SH-SY5Y (cell line): ENCODE results near the gene UGT1A10.

Experiments
- GATA2 ChIP-seq: IDR thresholded peaks from 2 replicates; pipeline ENCODE4 v1.6.1; 2011; ENCODE audit warnings: mild to moderate bottlenecking, low read depth, low read length
- GATA3 ChIP-seq: IDR thresholded peaks from 2 replicates; pipeline ENCODE4 v1.6.1; 2011; ENCODE audit warnings: low read depth, mild to moderate bottlenecking, low read length, moderate library complexity

- no peak for TF ChIP-seq GATA2
- TF ChIP-seq GATA3: no peak
Measured at GRCh38 chr2:233693963-233694362, 57.7 kb downstream of the UGT1A10 start.
